ENCODE results near the gene GABRG3.

GABRG3 gene

GRCh38 chr15:27244047-27244446 lies 273.1 kb downstream of the GABRG3 start:
- H3K4me3 ChIP-seq (ENCODE audit: low read depth, low read length), result no peak overlapping the region

GRCh38 chr15:27248251-27248650 lies 277.3 kb downstream of the GABRG3 start:
- no peak overlapping the region for H3K4me3 ChIP-seq (ENCODE audit: low read depth, low read length)
- no peak for TF ChIP-seq CTCF (IDR thresholded peaks at IDR 0.05; ENCODE audit: borderline replicate concordance, insufficient read depth, low read depth, low read length)

More at GRCh38 chr15:27244047-27244446, 273.1 kb downstream of the GABRG3 start:
- TF ChIP-seq CTCF (IDR thresholded peaks at IDR 0.05; ENCODE audit: borderline replicate concordance, insufficient read depth, low read depth, low read length), result no peak

GRCh38 chr15:27249046-27249759 lies 278.2 kb downstream of the GABRG3 start:
- no peak overlapping the region for H3K4me3 ChIP-seq (ENCODE audit: low read depth, low read length)
- no peak for TF ChIP-seq CTCF (IDR thresholded peaks at IDR 0.05; ENCODE audit: borderline replicate concordance, insufficient read depth, low read depth, low read length)

GRCh38 chr15:27249760-27250109 lies 278.8 kb downstream of the GABRG3 start:
- no peak overlapping the region for H3K4me3 ChIP-seq (ENCODE audit: low read depth, low read length)
- no peak for TF ChIP-seq CTCF (IDR thresholded peaks at IDR 0.05; ENCODE audit: borderline replicate concordance, insufficient read depth, low read depth, low read length)

- TF ChIP-seq CTCF (IDR thresholded peaks at IDR 0.05; ENCODE audit: borderline replicate concordance, insufficient read depth, low read depth, low read length), result no peak
- H3K4me3 ChIP-seq (ENCODE audit: low read depth, low read length), result no peak overlapping the region
Measured at GRCh38 chr15:27250223-27250622, 279.2 kb downstream of the GABRG3 start.

GRCh38 chr15:27254055-27254454 lies 283.1 kb downstream of the GABRG3 start:
- H3K4me3 ChIP-seq (ENCODE audit: low read depth, low read length), result no peak overlapping the region

More at GRCh38 chr15:27254055-27254454, 283.1 kb downstream of the GABRG3 start:
- no peak for TF ChIP-seq CTCF (IDR thresholded peaks at IDR 0.05; ENCODE audit: borderline replicate concordance, insufficient read depth, low read depth, low read length)

Data from GM12875 (cell line).